Limb (tissue), 2 donors: Measurements from ENCODE around the gene PLEKHA6.

Source experiments
- DNase-seq, 2 donors: peaks; one replicate each; pipeline ENCODE4 v3.0.0-alpha.2; 2016; ENCODE audit errors: extremely low spot score in 2 of 2

Gene PLEKHA6

DNA sequence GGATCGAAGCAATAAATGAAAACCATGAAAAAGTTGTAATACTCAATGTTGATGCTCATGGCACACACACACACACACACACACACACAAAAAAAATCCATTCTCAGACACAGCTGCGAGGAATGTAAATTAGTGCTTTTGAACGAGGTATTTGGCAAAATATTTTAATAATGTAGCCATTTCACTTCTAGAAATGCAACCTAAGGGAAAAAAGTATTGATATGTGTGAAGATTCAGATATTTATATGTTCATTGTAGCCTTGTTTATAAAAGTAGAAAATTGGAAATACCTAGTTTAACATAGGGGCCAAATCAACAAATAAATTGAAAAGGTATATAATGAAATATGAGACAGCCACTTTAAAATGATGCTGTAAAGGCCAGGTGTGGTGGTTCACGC lies 3.8 kb downstream of the PLEKHA6 start:
- no peak for DNase-seq

DNA sequence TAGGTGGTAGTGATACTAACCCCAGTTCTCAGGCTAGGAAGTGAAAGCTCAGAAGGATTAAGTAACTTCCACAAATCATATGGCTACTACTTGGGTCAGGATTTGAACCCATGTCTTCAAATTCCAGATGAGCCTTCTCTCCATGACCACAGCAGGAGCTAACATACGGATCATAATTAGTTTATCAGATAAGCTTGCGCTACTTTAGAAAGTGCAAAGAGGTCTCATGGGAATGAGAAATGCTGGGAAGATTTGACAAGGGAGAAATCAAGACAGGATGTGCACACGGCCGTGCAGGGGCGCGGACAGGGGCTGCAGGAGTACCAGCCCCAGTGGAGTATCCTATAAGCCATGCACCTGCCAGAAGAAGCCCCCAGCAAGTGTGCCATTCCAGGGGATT lies 5.2 kb downstream of the PLEKHA6 start:
- no peak for DNase-seq

- DNase-seq, result no peak
These were observed 6.4 kb downstream of the PLEKHA6 start for GRCh38 chr1:204353213-204353910.

GRCh38 chr1:204350857-204351573 lies 8.7 kb downstream of the PLEKHA6 start:
- DNase-seq, result peak; percentile 82 to 96

DNA sequence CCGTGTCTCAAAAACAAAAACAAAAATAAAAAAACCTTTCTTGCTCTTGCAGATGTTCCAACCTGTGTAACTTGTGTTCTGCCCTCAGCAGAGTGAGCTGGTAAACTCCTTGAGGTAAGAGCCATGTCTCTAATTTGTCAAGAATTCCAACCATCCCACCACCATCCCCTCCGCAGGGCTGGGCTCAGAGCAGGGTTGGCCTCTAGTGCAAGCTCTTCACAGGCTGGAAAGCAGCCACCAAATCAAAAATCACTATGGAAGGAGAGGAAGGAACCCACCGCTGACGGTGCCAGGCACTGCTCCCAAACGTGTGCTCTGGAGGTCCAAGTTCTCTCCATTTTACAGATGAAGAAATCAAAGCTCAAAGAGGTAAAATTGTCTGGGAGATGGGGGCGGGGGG lies 9.4 kb downstream of the PLEKHA6 start:
- no peak for DNase-seq

DNA sequence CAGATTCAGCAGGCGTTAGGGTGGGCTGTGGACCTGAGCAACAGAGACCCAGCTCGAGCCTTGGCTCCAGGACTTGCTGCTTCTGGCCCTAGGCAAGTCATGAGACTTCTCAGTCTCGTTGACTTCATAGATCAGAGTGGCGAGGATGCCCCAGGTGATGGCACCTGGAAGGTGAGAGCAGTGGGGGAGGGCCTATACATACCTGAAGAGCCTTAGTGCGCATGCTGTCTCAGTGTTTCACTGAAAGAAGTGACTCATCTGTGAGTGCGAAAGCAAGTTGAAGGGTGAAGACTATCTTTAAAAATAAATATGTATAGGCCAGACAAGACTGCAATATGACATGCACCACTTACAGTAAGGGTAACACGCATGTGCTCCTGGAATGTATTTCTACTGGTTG lies 10.1 kb downstream of the PLEKHA6 start:
- DNase-seq, result no peak

GRCh38 chr1:204348722-204349121 lies 11.0 kb downstream of the PLEKHA6 start:
- DNase-seq, result peak; percentile 70 to 72

GRCh38 chr1:204348242-204348641 lies 11.5 kb downstream of the PLEKHA6 start:
- DNase-seq, result no peak

DNA sequence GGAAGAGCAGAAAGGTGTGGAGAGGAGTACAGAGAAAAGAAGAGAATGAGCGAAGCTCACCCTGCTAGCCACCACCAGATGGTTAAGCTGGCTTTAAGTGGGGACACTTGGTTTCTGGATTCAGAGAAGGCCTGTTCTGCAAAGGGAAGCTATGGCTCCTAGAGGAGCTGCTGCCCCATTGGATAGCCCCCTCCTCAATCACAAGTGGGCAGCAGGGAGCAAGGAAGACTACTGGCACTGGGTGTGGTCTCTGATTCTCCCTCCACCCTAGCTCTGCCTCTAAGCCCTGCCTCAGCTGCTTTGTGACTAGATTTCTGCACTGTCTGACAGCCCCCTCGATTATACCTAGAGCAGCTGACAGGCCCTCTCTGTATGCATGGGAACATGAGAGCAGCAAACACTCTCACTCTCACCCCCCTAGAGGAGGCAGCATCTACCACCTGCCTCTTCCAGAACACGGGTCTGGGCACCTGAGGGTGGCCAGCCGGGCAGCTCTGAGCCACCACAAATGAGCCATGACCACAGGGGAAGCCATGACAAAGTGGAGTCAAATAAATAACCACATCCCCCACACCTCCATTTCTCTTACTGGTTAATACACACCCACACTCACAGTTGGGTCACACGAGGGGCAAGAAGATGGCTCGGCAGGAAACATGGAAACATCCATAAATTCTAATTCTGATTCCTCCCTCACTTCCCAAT lies 13.6 kb downstream of the PLEKHA6 start:
- no peak for DNase-seq

DNA sequence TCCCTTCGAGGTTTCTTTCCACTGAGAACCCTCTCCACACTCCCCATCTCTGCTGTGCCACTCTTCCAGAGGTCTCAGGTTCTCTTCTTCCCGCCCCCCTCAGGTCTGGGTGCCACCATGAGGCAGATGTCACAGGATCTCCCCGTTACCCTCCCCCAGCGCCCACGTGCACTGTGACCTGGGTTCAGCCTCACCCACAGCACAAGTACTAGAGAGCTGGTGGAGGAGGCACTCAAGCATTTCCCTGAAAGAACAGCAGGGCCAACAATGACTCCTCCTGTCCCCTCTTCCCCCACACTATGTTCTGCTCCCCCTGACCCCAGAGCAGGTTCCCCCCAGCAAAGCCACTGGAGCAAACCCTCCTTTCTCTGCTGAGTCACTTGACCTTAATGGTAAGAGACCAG lies 14.3 kb downstream of the PLEKHA6 start:
- no peak for DNase-seq

- no peak for DNase-seq
These were observed 14.9 kb downstream of the PLEKHA6 start for GRCh38 chr1:204344665-204345355.

GRCh38 chr1:204343802-204344201 lies 15.9 kb downstream of the PLEKHA6 start:
- DNase-seq, result no peak

DNA sequence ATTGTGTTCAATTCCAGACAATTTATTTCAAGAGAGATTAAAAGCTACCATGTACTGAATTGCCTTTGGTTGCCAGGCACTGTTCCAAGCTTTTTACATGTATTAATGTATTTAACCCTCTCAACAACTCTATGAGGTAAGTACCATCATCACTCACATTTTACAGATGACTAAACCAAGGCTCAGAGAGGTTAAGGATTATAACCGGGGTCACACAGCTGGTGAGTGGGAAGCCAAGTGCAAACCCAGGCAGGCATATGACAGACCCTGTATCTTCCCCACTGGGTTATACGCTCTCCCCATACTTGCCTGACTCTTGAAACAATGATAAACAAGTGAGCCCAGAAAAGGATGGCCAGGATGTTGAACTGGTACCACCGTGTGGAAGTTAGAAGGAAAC lies 16.5 kb downstream of the PLEKHA6 start:
- DNase-seq, result no peak

- DNase-seq, result no peak
These were observed 17.4 kb downstream of the PLEKHA6 start for GRCh38 chr1:204342310-204342709.

DNA sequence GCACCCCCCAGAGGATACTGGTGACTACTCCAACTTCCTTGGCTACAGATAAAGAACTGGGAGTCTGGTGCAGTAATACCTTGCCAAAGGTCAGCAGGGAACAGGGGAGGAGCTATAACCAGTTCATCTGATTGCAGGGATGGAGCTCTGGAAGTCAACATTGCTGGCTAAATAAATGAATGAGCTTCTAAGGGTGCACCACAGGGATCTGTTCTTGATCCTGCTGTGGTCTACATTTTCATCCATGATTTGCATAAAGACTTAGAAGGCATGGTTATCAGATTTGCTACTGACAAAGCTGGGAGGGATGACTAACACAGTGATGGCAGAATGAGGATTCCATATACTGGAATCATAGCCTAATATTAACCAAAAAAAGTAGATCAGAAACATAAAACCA lies 18.3 kb downstream of the PLEKHA6 start:
- DNase-seq, result no peak

- DNase-seq, result no peak
These were observed 19.4 kb downstream of the PLEKHA6 start for GRCh38 chr1:204340081-204340889.

DNA sequence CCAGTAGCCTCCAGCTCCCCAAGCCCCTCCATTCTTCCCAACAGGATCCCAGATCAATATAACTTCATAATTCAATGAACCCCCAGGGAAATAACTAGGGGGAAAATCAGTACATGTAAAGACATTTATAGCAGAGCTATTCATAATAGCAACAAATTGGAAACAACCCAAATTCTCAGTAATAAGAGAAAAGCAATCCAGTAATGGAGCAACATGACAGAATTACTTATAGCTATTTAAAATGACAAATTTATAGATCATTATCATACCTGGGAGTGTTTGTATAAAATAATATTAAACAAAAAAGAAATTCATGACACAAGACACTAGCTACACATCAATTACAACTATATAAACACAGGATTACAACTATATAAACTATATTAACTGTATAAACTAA lies 20.2 kb downstream of the PLEKHA6 start:
- DNase-seq, result no peak

DNA sequence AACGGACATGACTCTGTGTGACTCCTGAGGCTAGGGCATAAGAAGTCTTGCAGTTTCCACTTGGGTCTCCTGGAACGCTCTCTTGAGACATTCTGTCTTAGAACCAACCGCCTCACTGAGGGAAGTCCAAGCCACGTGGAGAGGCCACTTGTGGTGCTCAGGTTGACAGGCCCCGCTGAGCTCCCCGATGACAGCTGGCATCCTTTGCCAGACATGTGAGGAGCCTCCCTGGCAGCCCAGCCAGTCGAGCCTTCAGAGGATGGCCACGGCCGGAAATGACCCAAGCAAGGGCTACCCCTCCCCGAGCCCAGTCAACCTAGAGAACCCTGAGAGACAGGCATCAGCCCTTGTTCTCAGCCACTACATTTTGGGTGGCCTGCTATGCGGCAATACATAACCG lies 20.7 kb downstream of the PLEKHA6 start:
- no peak for DNase-seq

- no peak for DNase-seq
These were observed 21.4 kb downstream of the PLEKHA6 start for GRCh38 chr1:204338360-204338759.

GRCh38 chr1:204337583-204337982 lies 22.1 kb downstream of the PLEKHA6 start:
- DNase-seq, result no peak

- no peak for DNase-seq
These were observed 22.7 kb downstream of the PLEKHA6 start for GRCh38 chr1:204337036-204337429.
